Endothelial cell of umbilical vein (primary cell): ENCODE data around the gene PPP1R2C. TPM values are rescaled to one million over a fixed set of nuclear protein-coding genes. Genes with fewer than 3 reads are reported as not detected.

Experiments used
- BruUV-seq: library from RNA; stranded (reverse); fragments of 400-500 nt; replicated peaks from 2 replicates; lab custom pipeline; 2021; lab: Mats Ljungman, UMichigan
- CTCF ChIA-PET: fragments of 300-600, 350-600 bp; sonication (Branson Sonifier 250); formaldehyde crosslinking; loops from one replicate; lab custom pipeline; 2021; ENCODE audit warnings: antibody characterized with exemption, inconsistent platforms; lab: Charles Lee
- POLR2A ChIA-PET: fragments of 300-600, 350-600 bp; sonication (Branson Sonifier 250); formaldehyde crosslinking; loops from one replicate; lab custom pipeline; 2021; ENCODE audit warnings: antibody characterized with exemption, inconsistent platforms; lab: Charles Lee
- DNase-seq: peaks from one replicate; pipeline ENCODE4 v3.0.0-alpha.2; 2011; ENCODE audit warnings: low read depth, low spot score
- FAIRE-seq: peaks from 2 replicates; lab custom pipeline; 2011; peaks lifted over from hg19 to GRCh38; lab: Jason Lieb, UNC
- H2AFZ ChIP-seq: 2 replicates; pipeline ENCODE4 v1.6.0; 2012; ENCODE audit warnings: low read depth, low read length, control low read depth, inconsistent platforms
- H3K27ac ChIP-seq: 2 replicates; pipeline ENCODE4 v1.5.1; 2011; ENCODE audit warnings: low read depth, mild to moderate bottlenecking, control low read depth, low read length, moderate library complexity; ENCODE audit not compliant: insufficient read depth
- H3K27me3 ChIP-seq, 2 experiments: 2 replicates each; pipeline versions ENCODE4 v1.6.0 to v1.6.1; 2011; ENCODE audit warnings: low read length in 2 of 2, mixed read lengths in 1 of 2; ENCODE audit not compliant: control insufficient read depth in 2 of 2, insufficient read depth in 2 of 2
- H3K36me3 ChIP-seq, 2 experiments: 2 replicates in 1 of 2; 3 replicates in 1 of 2; pipeline ENCODE4 v1.5.1; 2011; ENCODE audit warnings: low read length in 2 of 2, mild to moderate bottlenecking in 1 of 2, moderate library complexity in 1 of 2; ENCODE audit not compliant: control insufficient read depth in 2 of 2, insufficient read depth in 2 of 2; ENCODE audit errors: extremely low read depth in 1 of 2
- H3K4me1 ChIP-seq: 3 replicates; pipeline ENCODE4 v1.5.1; 2011; ENCODE audit warnings: mild to moderate bottlenecking, low read length; ENCODE audit not compliant: control insufficient read depth, insufficient read depth; ENCODE audit errors: extremely low read depth
- H3K4me2 ChIP-seq: 2 replicates; pipeline ENCODE4 v1.6.1; 2011; ENCODE audit warnings: low read length, control low read depth, mixed read lengths; ENCODE audit not compliant: insufficient read depth
- H3K4me3 ChIP-seq, 3 experiments: fragments of 200-600 bp in 1 of 3; sonication (generic), shearing (Covaris generic) in 1 of 3; replicated peaks in 1 of 3; 2 replicates each; pipeline ENCODE4 v1.5.1; 2011 to 2016; ENCODE audit warnings: control low read depth in 3 of 3, low read length in 3 of 3, mild to moderate bottlenecking in 2 of 3, inconsistent platforms in 1 of 3, low read depth in 1 of 3, moderate library complexity in 1 of 3; ENCODE audit not compliant: insufficient read depth in 1 of 3
- H3K79me2 ChIP-seq: 2 replicates; pipeline ENCODE4 v1.6.0; 2012; ENCODE audit warnings: low read length, inconsistent platforms; ENCODE audit not compliant: control insufficient read depth, insufficient read depth
- H3K9ac ChIP-seq: replicated peaks from 2 replicates; pipeline ENCODE3; 2011; ENCODE audit warnings: low read length, control low read depth; ENCODE audit not compliant: insufficient read depth; ENCODE audit errors: extremely low read depth
- H3K9me1 ChIP-seq: replicated peaks from 3 replicates; pipeline ENCODE4 v1.6.0; 2011; ENCODE audit warnings: mild to moderate bottlenecking, low read length; ENCODE audit not compliant: control insufficient read depth, insufficient read depth; ENCODE audit errors: extremely low read depth
- H3K9me3 ChIP-seq: replicated peaks from 2 replicates; pipeline ENCODE4 v1.5.1; 2012; ENCODE audit warnings: low read length, inconsistent platforms; ENCODE audit not compliant: control insufficient read depth, insufficient read depth
- H4K20me1 ChIP-seq: replicated peaks from 2 replicates; pipeline ENCODE3; 2011; ENCODE audit warnings: mild to moderate bottlenecking, low read length; ENCODE audit not compliant: control insufficient read depth, insufficient read depth; ENCODE audit errors: extremely low read depth
- CTCF ChIP-seq, 2 donors: IDR thresholded peaks; 1 replicate in 1 of 2; 2 replicates in 1 of 2; pipeline ENCODE4 v1.5.1; 2011; ENCODE audit warnings: low read length in 2 of 2, mild to moderate bottlenecking in 2 of 2, moderate library complexity in 2 of 2, control low read depth in 1 of 2, inconsistent platforms in 1 of 2, low read depth in 1 of 2; ENCODE audit not compliant: insufficient read depth in 1 of 2; ENCODE audit errors: extremely low read depth in 1 of 2
- EZH2 ChIP-seq: IDR thresholded peaks from 2 replicates; pipeline ENCODE4 v1.6.1; 2012; ENCODE audit warnings: borderline replicate concordance, low read depth, mild to moderate bottlenecking, moderate library complexity, low read length, inconsistent platforms; ENCODE audit not compliant: severe bottlenecking
- FOS ChIP-seq: IDR thresholded peaks from 2 replicates; pipeline ENCODE4 v1.6.1; 2011; ENCODE audit warnings: mild to moderate bottlenecking, low read length, moderate library complexity, borderline replicate concordance; ENCODE audit not compliant: insufficient read depth
- GATA2 ChIP-seq: IDR thresholded peaks from 2 replicates; pipeline ENCODE4 v1.7.0; 2011; ENCODE audit warnings: low read depth, mild to moderate bottlenecking, moderate library complexity, mixed read lengths, low read length; ENCODE audit not compliant: insufficient read length, insufficient read depth
- JUN ChIP-seq: IDR thresholded peaks from 2 replicates; pipeline ENCODE4 v1.6.1; 2011; ENCODE audit warnings: borderline replicate concordance, low read depth; ENCODE audit not compliant: insufficient read length, insufficient read depth
- MYC ChIP-seq: IDR thresholded peaks from one replicate; pipeline ENCODE4 v1.6.1; 2011; ENCODE audit warnings: mild to moderate bottlenecking, low read depth, low read length
- POLR2A ChIP-seq: IDR thresholded peaks from 2 replicates; pipeline ENCODE4 v1.6.1; 2012; ENCODE audit warnings: low read depth, mild to moderate bottlenecking, control low read depth, low read length
- POLR2AphosphoS5 ChIP-seq: IDR thresholded peaks from 2 replicates; pipeline ENCODE4 v1.6.1; 2012; ENCODE audit warnings: low read depth, mild to moderate bottlenecking, control low read depth, low read length, moderate library complexity; ENCODE audit not compliant: insufficient read depth
- dilution Hi-C: fragments of 300-500 bp; cut with MboI; formaldehyde crosslinking; loops from one replicate; pipeline ENCODE4 v1.15.0; 2019; ENCODE audit warnings: low sequenced_read_pairs; ENCODE audit not compliant: extremely low pct_ligation_motif_present
- intact Hi-C: fragments of 100-400 bp; cut with micrococcal nuclease; formaldehyde crosslinking; loops from one replicate; pipeline ENCODE4 v1.10.0; 2022
- polyA plus RNA-seq, 4 experiments: library from polyadenylated mRNA; depleted of rRNA in 3 of 4; stranded (reverse) in 3 of 4; unstranded in 1 of 4; fragments of >200 nt; gene quantifications; 2 replicates each; pipeline versions ENCODE4 v1.2.1 to v1.2.3, GENCODE V29; 2011 to 2012; ENCODE audit warnings: missing spikeins in 1 of 4
- total RNA-seq: library from RNA; stranded (reverse); gene quantifications from 2 replicates; pipeline ENCODE4 v1.2.3, GENCODE V29; 2021
- TF ChIP-seq, protein P1 (sequence below): IDR thresholded peaks from 2 replicates; pipeline ENCODE4 v1.6.1; 2011; ENCODE audit not compliant: insufficient read depth, insufficient read length

PPP1R2C gene
- total and polyA plus RNA-seq, 2 donors (not counting 3 experiments of a cell fraction or from before 2014, with no cell fraction given) = not detected

DNA sequence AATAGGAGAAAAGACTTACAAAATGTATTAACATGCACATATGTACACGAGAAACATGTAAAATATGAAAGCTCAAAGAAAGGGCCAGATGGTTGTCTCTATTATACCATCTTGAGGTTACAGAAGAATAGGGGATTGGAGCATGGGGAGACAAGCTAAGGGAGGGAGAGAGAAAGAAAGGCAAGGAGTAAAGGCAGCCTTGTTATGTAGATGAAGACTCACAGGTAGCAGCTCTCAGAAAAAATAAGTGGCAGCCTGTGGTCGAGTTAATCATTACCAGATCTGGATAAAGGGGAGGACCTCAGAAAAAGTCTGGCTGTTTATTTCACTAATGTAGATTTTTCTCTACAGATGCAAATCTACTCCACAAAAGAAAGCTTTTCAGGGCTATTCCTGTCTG lies 26.6 kb upstream of the PPP1R2C start:
- ChIA-PET CTCF (no interaction called here), POLR2A (no interaction called here)
- intact Hi-C loops = no loop called here
- Histone ChIP-seq H3K4me1 (no peaks in the 10 kb centered on the region), H3K27me3 (no peaks in the 10 kb centered on the region), H4K20me1 (no peaks in the 10 kb centered on the region), H3K9ac (no peak overlapping the region), H3K36me3 (no peaks in the 10 kb centered on the region), H3K79me2 (no peaks in the 10 kb centered on the region), H3K9me1 (no peaks in the 10 kb centered on the region), H3K9me3 (no peaks in the 10 kb centered on the region), H3K4me3 (no peak overlapping the region), H3K4me2 (no peak overlapping the region), H2AFZ (no peak overlapping the region), H3K27ac (no peak overlapping the region)
- dilution Hi-C loops = no loop called here
- TF ChIP-seq, protein P1, sequence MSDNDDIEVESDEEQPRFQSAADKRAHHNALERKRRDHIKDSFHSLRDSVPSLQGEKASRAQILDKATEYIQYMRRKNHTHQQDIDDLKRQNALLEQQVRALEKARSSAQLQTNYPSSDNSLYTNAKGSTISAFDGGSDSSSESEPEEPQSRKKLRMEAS = no peak
- TF ChIP-seq JUN = no peak
- TF ChIP-seq CTCF (IDR thresholded peaks at IDR 0.05; ENCODE audit: extremely low read depth in 1 of 2, insufficient read depth in 1 of 2, low read depth in 1 of 2, low read length in 2 of 2) = no peak
- no peak for TF ChIP-seq POLR2AphosphoS5
- no peak for TF ChIP-seq POLR2A
- TF ChIP-seq MYC = no peak
- TF ChIP-seq FOS = no peak
- TF ChIP-seq EZH2 = no peak
- no peak for TF ChIP-seq GATA2
- DNase-seq (no peak), FAIRE-seq (no peak)
- no TSS peak for BruUV-seq
